GM21515 (cell line): ENCODE measurements around the gene MYO16.

ENCODE experiments used
- ATAC-seq: cut with Tn5 transposase; IDR thresholded peaks from one replicate; pipeline ENCODE4 v1.9.1; 2021; ENCODE audit not compliant: unreplicated experiment

Gene MYO16

GRCh38 chr13:108925070-108925469, 295.7 kb downstream of the MYO16 start:
- no peak for ATAC-seq

GRCh38 chr13:108926862-108927261, 297.5 kb downstream of the MYO16 start:
- no peak for ATAC-seq

GRCh38 chr13:108927615-108928014, 298.2 kb downstream of the MYO16 start:
- no peak for ATAC-seq

GRCh38 chr13:108929532-108930206, 300.3 kb downstream of the MYO16 start:
- ATAC-seq = no peak

- no peak for ATAC-seq
Observed at GRCh38 chr13:108932196-108932595, 302.8 kb downstream of the MYO16 start.

GRCh38 chr13:108933061-108933460, 303.6 kb downstream of the MYO16 start:
- no peak for ATAC-seq

- ATAC-seq = no peak
Observed at GRCh38 chr13:108938155-108938554, 308.7 kb downstream of the MYO16 start.

GRCh38 chr13:108940121-108940520, 310.7 kb downstream of the MYO16 start:
- no peak for ATAC-seq

- ATAC-seq = no peak
Observed at GRCh38 chr13:108943842-108944241, 314.4 kb downstream of the MYO16 start.

GRCh38 chr13:108944760-108945159, 315.3 kb downstream of the MYO16 start:
- ATAC-seq = no peak

- no peak for ATAC-seq
Observed at GRCh38 chr13:108947551-108948030, 318.2 kb downstream of the MYO16 start.

- ATAC-seq = no peak
Observed at GRCh38 chr13:108948251-108948671, 318.9 kb downstream of the MYO16 start.

- no peak for ATAC-seq
Observed at GRCh38 chr13:108950333-108951010, 321.1 kb downstream of the MYO16 start.

GRCh38 chr13:108955741-108956140, 326.3 kb downstream of the MYO16 start:
- no peak for ATAC-seq

- ATAC-seq = no peak
Observed at GRCh38 chr13:108957369-108958012, 328.1 kb downstream of the MYO16 start.

GRCh38 chr13:108958013-108958376, 328.6 kb downstream of the MYO16 start:
- ATAC-seq = no peak

GRCh38 chr13:108959234-108959633, 329.8 kb downstream of the MYO16 start:
- no peak for ATAC-seq

GRCh38 chr13:108960006-108960405, 330.6 kb downstream of the MYO16 start:
- ATAC-seq = no peak

GRCh38 chr13:108961542-108962125, 332.2 kb downstream of the MYO16 start:
- ATAC-seq = peak; percentile 94

- no peak for ATAC-seq
Observed at GRCh38 chr13:108962654-108963053, 333.2 kb downstream of the MYO16 start.

- ATAC-seq = no peak
Observed at GRCh38 chr13:108963276-108963810, 333.9 kb downstream of the MYO16 start.
